ENCODE measurements around the gene SLC6A1. TPM values are rescaled to one million over a fixed set of nuclear protein-coding genes. Genes with fewer than 3 reads are reported as not detected.

Gene SLC6A1
- total RNA-seq, 6 experiments from 2014 or later, result 14.5 to 70.1 (median 37.3) TPM

DNA sequence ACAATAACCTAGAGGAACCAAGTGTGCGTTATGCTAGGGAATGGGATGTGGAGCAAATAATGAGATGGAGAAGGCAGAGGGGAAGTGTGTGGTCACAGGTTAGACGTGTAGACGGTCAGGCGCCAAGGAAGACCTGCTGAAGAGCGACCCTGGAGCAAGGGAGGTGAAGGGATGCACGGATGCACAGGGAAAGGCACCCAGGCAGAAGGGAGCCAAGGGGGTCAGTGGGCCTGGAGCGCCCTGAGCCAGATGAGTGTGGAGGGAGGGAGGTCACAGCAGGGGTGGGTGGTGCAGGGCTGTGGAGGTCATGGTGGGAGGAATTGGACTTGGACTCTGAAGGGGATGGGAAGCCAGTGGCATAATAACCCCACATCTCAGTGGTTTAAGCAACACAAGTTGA, 70.2 kb downstream of the SLC6A1 start:
- TF ChIP-seq, protein P1, sequence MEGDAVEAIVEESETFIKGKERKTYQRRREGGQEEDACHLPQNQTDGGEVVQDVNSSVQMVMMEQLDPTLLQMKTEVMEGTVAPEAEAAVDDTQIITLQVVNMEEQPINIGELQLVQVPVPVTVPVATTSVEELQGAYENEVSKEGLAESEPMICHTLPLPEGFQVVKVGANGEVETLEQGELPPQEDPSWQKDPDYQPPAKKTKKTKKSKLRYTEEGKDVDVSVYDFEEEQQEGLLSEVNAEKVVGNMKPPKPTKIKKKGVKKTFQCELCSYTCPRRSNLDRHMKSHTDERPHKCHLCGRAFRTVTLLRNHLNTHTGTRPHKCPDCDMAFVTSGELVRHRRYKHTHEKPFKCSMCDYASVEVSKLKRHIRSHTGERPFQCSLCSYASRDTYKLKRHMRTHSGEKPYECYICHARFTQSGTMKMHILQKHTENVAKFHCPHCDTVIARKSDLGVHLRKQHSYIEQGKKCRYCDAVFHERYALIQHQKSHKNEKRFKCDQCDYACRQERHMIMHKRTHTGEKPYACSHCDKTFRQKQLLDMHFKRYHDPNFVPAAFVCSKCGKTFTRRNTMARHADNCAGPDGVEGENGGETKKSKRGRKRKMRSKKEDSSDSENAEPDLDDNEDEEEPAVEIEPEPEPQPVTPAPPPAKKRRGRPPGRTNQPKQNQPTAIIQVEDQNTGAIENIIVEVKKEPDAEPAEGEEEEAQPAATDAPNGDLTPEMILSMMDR (IDR thresholded peaks at IDR 0.05), result no peak
- TF ChIP-seq POLR2A (IDR thresholded peaks at IDR 0.05), result no peak
- intact Hi-C loops (cut with DNase I), result loop anchor here in 1 of 2 donors (5.0 kb wide), 1 partner anchor 115 kb away; no protein-coding TSS in a partner anchor
- Histone ChIP-seq H3K4me1 (no peaks in the 10 kb centered on the region), H3K4me3 (no peak overlapping the region), H3K36me3 (no peaks in the 10 kb centered on the region), H3K9me3 (no peaks in the 10 kb centered on the region), H3K27me3 (no peaks in the 10 kb centered on the region), H3K27ac (no peak overlapping the region)
- WGBS (ENCODE audit: insufficient coverage, low coverage, low lambda C conversion rate, missing lambda C conversion rate), result 68% methylated on average over 6 of the region's 7 CpGs
- ATAC-seq (no peak), DNase-seq (no peak)

DNA sequence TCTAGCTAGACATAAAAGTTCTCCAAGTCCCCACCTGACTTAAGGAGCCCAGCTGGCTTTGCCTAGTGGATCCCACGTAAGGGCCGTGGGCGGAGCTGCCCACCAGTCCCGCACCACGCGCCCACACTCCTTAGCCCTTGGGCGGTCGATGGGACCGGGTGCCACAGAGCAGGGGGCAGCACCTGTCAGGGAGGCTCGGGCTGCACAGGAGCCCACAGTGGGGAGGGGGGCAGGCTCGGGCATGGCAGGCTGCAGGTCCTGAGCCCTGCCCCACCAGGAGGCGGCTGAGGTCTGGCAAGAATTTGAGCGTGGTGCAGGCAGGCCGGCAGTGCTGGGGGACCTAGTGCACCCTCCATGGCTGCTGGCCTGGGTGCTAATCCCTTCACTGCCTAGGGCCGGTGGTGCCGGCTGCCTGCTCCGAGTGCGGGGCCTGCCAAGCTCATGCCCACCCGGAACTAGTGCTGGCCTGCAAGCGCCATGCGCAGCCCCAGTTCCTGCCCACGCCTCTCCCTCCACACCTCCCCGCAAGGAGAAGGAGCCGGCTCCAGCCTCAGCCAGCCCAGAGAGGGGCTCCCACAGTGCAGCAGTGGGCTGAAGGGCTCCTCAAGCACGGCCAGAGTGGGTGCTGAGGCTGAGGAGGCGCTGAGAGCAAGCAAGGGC, 78.7 kb downstream of the SLC6A1 start:
- Histone ChIP-seq H3K4me1 (no peaks in the 10 kb centered on the region), H3K36me3 (no peaks in the 10 kb centered on the region), H3K27ac (no peak overlapping the region), H3K9me3 (no peaks in the 10 kb centered on the region), H3K4me3 (no peak overlapping the region), H3K27me3 (no peaks in the 10 kb centered on the region)
- no CpG with 5 or more reads among the region's 26 CpGs for WGBS (ENCODE audit: insufficient coverage, low coverage, low lambda C conversion rate, missing lambda C conversion rate)
- no peak for ATAC-seq
- DNase-seq, result no peak
- TF ChIP-seq, protein P1 (IDR thresholded peaks at IDR 0.05), result no peak
- no peak for TF ChIP-seq POLR2A (IDR thresholded peaks at IDR 0.05)
- intact Hi-C loops (cut with DNase I), result no loop called here

DNA sequence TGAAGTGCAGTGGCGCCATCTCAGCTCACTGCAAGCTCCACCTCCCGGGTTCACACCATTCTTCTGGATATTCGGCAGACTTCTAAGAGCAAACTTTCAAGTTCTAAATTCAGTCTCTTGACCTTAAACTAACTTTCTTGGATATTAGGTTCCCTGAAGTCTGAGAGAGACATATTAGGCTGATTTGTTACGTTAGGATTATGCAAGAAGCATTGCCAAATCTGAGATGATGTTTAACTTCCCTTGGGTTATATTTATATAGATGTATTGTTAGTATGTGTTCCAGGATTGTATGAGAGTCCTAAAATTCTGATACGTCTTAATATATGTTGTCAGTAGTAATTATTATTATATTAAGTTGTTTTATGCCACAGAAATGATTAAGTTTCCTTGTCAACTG, 80.1 kb downstream of the SLC6A1 start:
- Histone ChIP-seq H3K9me3 (no peaks in the 10 kb centered on the region), H3K36me3 (no peaks in the 10 kb centered on the region), H3K27ac (no peak overlapping the region), H3K4me1 (no peaks in the 10 kb centered on the region), H3K4me3 (no peak overlapping the region), H3K27me3 (no peaks in the 10 kb centered on the region)
- ATAC-seq (no peak), DNase-seq (no peak)
- TF ChIP-seq POLR2A (IDR thresholded peaks at IDR 0.05), result no peak
- TF ChIP-seq, protein P1 (IDR thresholded peaks at IDR 0.05), result no peak
- 42% methylated on average over 5 of the region's 5 CpGs for WGBS (ENCODE audit: insufficient coverage, low coverage, low lambda C conversion rate, missing lambda C conversion rate)
- intact Hi-C loops (cut with DNase I), result no loop called here

DNA sequence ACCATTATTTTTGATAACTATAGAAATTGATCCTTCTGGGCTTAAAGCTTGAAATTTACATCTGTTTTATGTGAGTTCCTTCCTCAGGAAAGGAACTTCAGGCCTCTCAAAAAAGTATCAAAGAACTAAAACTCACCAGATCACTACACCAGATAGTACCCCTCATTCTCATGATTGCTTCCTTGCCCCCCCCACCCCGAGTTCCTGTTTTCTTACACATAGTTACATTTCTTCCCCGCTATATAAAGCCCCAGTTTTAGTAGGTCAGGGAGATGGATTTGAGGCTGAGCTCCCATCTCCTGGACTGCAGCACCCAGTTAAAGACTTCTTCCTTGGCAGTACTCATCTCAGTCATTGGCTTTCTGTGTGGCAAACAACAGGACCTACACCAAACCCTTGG, 81.5 kb downstream of the SLC6A1 start:
- DNase-seq (no peak), ATAC-seq (no peak)
- Histone ChIP-seq H3K36me3 (no peaks in the 10 kb centered on the region), H3K4me3 (no peak overlapping the region), H3K27me3 (no peaks in the 10 kb centered on the region), H3K9me3 (no peaks in the 10 kb centered on the region), H3K27ac (no peak overlapping the region), H3K4me1 (no peaks in the 10 kb centered on the region)
- no peak for TF ChIP-seq POLR2A (IDR thresholded peaks at IDR 0.05)
- TF ChIP-seq, protein P1 (IDR thresholded peaks at IDR 0.05), result no peak
- intact Hi-C loops (cut with DNase I), result no loop called here
- WGBS (ENCODE audit: insufficient coverage, low coverage, low lambda C conversion rate, missing lambda C conversion rate), result 30% methylated on average over 2 of the region's 2 CpGs
